HG03045 (cell line): ENCODE measurements around the gene ANKRA2.

ENCODE experiments used
- ATAC-seq: cut with Tn5 transposase; IDR thresholded peaks from one replicate; pipeline ENCODE4 v1.9.1; 2021; ENCODE audit warnings: mild to moderate bottlenecking, moderate library complexity; ENCODE audit not compliant: unreplicated experiment

ANKRA2 gene, protein sequence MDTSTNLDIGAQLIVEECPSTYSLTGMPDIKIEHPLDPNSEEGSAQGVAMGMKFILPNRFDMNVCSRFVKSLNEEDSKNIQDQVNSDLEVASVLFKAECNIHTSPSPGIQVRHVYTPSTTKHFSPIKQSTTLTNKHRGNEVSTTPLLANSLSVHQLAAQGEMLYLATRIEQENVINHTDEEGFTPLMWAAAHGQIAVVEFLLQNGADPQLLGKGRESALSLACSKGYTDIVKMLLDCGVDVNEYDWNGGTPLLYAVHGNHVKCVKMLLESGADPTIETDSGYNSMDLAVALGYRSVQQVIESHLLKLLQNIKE

DNA sequence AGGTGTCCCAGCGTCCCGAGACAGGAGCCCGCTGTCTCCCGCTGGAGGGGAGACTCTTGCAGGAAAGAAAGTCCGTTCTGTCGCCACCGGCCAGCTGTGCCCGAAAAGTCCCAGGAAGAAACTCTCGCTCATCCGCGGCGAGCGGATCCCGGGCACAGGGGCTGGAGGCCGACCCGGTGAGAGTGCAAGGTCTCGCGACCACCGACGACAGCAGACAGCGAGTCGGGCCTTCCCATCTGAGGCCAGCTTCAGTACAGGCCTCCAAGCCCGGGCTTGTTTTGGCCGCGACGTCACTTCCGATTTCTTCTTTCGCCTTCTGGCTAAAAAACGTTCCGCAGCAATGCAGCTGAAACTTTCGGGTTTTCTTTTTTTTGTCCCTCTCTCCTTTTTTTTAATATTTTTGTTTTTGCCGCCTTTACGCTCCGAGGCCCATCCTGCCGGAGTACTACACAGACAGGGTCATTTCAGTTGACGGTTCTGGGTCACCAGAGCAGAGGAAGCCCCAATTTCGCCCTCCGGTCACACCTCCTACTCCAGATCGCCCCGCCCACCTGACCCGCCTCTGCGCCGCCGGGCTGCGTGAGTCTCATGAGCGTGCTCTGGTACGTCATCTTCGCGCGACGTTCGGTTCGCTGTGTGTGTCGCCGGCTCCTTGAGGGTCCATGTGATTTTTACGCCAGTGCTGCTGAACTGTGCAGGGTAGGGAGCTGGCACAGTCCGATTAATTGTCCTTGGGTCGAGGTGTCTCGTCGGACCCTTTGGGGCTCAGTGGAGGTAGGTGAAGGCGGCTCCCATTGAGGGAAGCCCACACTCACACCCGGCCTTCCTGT lies at the start of gene ANKRA2, which contains the start of gene UTP15:
Gene ANKRA2 (minus strand): TSS at position 501 of the 830 bp plus-strand sequence. CDS start 2,758 bp downstream, outside the sequence.
Gene UTP15 (plus strand): TSS at position 605 of the 830 bp plus-strand sequence. CDS start 1,602 bp downstream, outside the sequence.
- ATAC-seq = peak; percentile 95

DNA sequence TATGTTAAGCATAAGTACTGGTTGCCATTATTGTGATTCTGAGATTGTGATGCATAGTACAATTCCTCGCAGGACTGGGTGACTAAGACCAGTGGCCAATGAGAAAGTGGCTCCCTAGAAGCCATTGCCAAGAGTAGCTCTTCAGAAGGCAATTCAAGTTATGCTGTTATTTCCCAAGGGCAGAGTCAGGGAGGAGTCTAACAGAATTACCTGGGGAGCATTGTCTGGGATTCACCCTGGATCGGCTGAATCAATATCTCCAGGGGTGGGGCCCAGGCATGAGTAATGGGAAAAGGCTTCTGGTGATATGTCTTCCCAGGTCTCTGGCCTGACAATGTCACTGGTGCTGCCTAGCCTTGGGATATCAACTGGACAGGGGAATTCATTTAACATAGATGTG lies 49.6 kb upstream of the ANKRA2 start:
- no peak for ATAC-seq

DNA sequence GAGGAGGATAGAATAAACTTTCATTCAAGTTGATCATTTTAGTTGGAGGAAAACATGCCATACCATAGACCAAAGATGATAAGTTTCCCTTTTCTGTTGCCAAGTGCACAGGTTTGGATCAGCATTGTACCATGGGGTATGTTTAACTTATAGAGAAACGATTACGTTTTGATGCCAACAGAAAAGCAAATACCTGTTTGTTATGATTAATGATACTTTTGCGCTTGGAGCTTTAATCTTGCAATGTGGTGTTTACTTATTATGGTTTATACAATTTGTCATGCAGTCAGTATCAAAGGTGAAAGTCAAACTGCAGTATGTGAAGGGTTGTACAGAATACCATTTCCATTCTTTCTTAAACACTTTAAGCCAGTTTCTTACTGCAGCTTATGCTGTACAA lies 47.4 kb upstream of the ANKRA2 start:
- no peak for ATAC-seq

DNA sequence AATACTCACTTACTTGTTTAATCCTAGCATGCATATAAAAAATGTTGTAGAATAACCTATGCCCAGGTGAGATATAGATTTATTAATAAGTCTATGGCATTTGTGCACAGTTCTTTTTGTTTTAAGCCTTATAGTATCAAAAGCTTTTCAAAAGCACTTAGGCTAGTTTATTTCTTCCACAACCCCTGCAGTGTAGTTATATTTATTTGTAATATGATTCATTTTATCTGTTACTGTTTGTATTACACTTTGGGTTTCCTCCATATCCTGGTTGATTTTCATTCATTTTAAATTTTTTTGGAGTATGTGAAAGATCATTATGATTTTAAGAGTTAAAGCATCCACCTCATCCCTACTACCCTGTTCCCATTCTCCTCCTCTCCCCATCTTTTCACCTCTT lies 41.8 kb upstream of the ANKRA2 start:
- no peak for ATAC-seq

DNA sequence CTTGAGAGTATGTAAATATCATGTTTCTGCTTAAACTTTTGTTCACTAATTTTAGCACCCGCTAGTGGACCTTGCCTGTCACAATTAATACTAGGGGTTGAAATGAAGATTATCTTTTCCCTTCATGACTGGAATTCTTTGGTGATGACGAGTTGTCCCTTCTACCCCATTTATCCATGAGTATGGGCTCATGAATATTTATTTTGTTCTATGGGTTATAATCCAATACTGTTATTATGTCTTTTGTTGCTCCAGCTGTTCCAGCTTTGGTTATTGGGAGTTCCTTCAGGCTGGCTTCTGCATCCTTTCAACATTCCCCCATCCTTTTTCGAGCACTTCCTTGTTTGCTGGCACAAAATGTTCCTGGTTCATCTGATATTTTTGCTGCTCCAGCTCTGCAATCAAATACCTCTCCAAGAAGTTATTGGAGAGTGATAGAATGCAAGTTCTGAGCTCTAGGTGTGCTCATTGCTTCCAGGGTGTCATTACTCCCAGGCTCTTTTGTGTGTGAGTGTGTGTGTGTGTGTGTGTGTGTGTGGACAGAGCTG lies 40.8 kb upstream of the ANKRA2 start:
- ATAC-seq = no peak

DNA sequence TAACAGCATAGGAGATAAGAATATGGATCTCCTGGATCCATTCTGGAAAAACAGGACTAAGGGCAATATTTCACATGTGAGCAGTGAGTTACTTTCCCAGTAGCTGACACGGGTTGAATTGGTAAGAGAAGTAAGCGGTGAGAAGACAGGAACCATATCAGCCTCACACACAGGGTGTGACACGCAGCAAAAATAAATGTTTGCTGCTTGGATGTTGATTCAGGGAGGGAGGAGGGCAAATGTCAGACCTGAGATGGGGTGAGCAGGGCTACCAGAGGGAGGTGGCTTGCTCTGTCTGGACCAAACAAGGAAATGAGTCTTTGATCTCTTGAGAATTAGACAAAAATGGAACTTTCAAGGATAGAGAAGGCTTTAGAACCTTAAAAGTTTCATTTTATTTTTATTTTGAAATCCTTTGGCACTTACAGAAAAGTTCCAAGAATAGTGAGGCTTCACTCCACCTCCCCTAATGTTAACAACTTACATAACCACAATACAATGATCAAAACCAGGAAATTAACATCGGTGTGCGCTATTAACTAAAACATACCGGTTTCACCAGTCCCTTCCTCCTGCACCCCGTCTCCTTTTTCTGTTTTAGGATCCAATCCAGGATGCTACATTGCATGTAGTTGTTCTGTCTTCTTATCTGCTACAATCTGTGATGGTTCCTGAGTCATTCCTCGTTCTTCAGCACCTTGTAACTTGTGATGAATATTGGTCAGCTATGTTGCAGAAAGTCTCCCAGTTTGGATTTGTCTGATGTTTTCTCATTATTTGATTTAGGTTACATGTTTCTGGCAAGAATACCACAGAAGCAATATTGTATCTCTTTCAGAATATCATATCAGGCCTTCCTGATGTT lies 40.0 kb upstream of the ANKRA2 start:
- ATAC-seq = no peak

DNA sequence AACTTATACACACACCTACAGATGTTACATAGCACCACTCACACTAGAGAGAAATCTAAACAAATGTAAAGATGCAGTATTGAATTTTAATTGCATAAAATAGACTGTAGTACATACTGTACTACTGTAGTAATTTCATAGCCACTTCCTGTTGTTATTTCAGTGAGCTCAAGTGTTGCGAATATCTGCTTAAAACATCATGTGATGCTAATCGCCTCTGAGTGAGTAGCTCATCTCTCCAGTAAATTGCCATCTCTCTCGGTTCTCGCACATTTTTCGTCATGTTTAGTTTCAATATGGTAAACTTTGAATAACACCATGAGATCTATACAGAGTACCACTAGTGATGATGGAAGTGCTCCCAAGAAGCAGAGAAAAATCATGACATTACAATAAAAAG lies 38.6 kb upstream of the ANKRA2 start:
- ATAC-seq = no peak

DNA sequence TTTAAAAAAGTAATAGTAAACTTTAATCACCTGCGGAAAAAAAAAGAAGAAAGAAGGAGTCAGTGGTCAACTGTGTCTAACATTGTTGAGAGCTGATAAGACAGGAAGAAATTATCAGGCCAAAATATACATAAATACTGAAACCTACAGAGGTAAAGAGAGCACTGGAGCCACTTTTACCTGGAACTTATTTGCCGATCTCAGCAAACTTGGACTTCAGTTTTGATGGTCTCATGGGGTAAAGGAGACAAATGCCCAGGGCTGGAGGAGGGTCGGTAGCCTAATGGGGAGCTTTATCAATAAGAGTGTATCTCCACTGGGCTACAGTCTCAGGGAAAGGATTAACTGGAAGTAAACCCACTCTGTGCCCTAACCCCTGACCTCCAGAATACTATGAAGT lies 33.9 kb upstream of the ANKRA2 start:
- ATAC-seq = no peak

DNA sequence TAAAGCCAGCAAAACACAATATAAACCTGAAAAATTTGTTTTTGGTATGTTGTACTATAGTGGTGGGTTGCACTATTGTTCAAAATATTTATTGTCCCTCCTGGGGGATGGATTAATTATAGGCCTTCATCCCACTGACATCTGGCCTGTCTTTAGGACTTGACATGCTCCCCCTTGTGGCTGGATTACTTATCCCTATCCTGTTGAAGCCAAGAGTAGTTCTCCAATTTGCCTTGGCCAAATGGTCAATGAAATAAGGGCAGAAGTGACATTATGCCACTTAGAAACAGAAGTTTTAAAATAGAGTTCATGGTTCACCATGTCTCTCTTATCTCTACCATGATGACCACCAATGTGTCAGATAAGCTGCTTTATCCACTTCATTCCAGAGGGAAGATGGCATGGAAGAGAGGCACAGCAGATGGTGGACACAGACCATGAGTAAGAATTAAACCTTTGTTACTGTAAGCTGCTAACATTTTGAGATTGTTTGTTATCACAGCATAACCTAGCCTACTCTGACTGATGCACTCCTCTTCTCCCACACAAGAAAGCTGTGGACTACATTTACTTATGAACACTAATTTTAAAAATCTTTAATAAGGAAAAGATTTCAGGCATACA lies 31.4 kb upstream of the ANKRA2 start:
- ATAC-seq = no peak

DNA sequence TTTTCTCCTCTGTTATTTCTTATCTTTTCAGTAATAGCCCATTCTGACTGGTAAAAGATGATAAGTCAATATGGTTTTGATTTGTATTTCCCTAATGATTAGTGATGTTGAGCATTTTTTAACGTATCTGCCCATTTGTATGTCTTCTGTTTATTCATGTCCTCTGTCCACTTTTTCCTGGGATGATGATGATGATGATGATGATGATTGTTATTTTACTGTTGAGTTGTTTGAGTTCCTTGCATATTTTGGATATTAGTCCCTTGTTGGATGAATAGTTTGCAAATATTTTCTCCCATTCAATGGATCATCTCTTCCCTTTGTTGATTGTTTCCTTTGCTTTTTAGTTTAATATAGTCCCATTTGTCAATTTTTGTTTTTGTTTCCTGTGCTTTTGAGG lies 27.1 kb upstream of the ANKRA2 start:
- ATAC-seq = no peak

DNA sequence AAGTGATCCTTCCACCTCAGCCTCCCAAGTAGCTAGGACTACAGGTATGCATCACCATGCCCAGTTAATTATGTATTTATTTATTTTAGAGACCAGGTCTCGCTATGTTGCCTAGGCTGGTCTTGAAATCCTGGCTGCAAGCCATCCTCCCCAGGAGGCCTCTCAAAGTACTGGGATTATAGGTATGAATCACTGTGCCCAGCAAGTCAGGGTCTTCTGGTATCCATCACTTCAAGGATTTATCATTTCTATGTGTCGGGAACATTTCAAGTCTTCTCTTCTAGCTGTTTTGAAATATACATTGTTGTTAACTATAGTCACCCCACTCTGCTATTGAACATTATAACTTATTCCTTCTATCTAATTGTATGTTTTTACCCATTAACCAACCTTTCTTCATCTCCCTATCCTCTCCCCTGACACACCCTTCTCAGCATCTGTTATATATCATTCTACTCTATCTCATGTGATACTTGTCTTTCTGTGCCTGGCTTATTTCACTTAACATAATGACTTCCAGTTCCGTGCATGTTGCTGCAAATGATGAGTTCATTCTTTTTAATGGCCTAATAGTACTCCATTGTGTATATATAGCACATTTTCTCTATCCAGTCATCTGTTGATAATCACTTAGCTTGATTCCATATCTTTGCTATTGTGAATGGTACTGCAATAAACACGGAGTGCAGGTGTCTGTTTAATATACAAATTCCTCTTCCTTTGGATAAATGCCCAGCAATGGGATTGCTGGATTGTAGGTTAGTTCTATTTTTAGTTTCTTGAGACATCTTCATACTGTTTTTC lies 26.5 kb upstream of the ANKRA2 start:
- ATAC-seq = no peak

DNA sequence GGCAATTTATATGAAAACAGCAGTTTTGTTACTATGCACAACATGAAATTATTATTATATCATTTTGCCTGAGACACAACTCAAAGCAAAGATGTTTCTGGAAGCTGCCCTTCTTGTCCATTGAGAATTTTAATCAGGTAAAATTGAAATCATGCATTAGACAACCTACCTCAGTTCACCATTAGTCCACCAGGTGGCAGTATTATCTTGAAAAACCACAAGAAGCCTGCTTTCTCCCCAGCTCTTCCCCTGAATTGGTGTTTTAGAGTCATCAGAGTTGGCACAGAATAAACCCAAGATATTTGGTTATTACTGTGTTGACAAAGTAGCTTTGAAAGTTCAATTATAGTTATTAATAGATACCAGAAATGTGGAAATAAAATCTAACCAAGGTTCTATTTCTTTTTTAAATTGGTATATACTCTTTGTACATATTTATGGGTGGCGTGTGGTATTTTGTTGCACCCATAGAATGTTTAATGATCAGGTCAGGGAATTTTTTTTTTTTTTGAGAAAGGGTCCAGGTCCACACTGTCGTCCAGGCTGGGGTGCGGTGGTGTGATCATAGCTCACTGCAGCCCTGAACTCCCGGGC lies 25.8 kb upstream of the ANKRA2 start:
- ATAC-seq = no peak

DNA sequence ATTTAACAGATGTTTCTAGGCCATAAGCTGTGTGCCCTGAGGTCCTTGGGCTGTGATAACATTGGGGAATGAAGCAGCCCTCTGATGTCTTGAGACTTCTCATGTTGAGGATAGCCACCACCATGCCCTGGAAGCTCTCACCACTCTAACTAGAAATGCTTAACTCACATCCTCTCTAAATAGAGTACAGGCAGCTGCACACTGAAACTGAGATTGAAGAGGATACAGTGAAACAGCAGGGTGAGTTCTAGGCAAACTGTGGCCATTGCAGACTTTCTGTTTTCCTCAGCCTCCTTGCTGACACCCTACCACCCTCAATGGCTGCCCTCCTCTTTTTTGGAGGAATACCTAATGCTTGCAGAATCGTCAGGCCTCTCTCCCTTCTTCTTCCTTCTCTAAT lies 22.5 kb upstream of the ANKRA2 start:
- ATAC-seq = no peak

DNA sequence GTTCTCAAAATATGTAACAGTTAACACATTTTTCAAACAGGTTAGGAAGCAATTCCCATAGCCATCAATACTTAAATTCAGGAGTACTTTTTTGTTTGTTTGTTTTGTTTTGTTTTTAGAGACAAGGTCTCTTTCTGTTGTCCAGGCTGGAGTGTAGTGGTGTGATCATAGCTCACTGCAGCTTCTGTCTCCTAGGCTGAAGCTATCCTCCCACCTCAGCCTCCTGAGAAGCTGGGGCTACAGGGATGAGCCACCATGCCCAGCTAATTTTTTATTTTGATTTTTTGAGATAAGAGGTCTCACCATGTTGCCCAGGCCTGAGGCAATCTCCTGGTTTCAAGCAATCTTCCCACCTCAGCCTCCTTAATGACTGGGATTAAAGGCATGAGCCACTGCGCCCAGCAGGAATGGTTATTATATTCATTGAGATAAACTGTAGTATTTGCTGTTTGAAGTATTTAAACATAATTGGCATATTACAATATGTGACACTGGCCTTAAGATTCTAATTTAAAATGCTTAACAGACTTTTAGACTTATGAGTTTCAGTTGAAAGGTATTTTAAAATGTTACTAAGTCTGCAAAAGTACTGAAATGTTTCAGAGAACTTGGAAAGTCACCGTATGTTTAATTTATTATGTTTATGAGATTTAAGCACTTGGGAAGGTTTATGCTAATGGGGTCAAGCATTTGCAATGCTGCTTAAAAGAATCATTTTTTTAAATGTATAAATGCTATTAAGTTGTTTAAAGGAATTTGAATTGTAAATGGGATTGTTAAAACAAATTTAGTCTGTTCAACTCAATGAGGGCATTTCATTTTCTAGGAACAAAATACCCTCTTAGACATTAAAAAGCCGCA lies 17.1 kb upstream of the ANKRA2 start:
- ATAC-seq = no peak

DNA sequence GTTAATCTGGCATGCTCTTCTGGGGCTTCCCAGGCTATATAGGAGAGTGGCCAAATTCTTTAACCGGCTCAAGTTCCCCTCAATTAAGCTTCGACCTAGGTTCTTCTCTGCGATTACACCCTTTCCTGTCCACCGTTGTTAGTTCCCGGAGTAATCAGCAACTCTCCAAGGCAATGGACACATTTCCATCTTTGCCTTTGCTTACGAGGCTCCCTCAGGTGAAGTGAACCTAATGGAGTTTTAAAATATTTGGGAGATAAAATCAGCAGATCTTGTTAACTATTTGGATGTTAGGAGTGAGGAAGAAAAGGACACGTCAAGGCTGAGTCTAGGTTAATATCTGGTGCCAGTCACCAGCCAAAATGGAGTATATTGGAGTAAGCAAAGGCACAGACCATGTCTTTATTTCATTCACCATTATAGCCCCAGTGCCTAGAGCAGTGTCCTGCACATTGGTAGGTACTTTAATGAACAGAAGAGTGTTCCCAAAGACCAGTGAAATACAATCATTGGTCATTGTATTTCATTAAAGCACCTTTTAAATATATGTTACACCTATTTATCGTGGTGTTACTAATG lies 619 bp upstream of the ANKRA2 start:
- no peak for ATAC-seq

DNA sequence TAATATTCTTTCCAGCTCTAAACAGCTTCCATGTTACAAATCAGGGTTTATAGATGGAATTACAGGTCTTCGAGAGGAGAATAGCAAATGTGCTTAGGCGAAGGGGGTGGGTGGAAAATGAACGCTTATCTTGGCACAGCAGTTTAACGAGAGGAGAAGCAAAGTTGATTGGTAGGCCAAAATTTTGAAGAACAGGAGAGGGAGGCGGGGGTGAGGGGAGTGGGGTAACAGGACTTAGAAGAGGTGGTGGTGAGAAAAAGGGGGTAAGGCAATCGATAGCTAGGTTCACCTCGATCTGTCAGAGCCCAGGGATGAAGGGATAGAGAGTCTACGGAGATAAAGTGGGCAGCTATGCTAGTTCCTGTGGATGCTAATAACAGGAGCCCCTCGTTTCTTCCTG lies 764 bp downstream of the ANKRA2 start:
- ATAC-seq = peak; percentile 10

DNA sequence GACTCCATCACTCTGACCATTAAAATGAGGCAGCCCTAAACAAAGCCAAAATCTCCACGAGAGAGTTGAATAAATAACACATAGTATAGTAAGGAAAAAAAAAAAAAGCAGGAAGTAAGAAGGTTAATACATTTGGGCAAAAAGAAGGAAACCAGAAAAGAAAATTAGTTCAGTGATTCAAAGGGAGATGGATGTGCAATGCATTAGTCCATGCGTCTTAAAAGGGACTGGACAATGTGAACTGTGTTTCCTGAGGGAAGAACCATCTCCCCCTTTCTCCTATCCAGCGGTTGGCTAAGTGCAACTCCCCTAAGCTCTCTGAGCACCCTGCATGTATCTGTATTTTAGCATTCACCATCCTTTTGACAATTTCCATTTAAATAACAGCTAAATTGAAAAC lies 1.4 kb downstream of the ANKRA2 start:
- ATAC-seq = no peak

DNA sequence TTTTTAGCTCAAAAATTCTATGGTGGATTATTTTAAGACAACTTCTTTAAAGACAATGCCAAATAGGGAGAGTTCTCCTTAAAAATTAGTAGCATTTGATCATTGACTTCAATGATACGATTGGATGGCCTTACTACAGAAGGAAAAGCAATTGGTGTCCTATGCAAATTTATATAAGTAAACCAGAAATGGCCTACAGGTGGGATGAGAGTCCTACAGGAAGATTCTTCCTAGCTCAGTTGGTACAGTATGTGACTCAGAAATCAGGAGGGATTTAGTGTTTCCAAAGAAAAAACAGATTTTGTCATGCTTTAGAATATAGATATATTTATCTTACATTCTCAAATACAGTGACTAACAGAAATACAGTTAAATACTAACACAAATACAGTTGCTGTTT lies 6.5 kb downstream of the ANKRA2 start:
- ATAC-seq = no peak
